KOPT-K1 (cell line): ENCODE data around the gene PKLR.
"Not testable (repeated sequence)": the region's sequence is repeated elsewhere in the genome, so short reads cannot be mapped to it uniquely, and the experiment has no call there.

Experiments used
- H3K27ac ChIP-seq: fragments of 200-600 bp; sonication (generic); 2 replicates; pipeline ENCODE4 v1.5.1; 2016; ENCODE audit warnings: antibody characterized with exemption, mild to moderate bottlenecking, low read depth, low read length; ENCODE audit not compliant: poor library complexity, severe bottlenecking
- H3K36me3 ChIP-seq: fragments of 200-600 bp; sonication (generic); 2 replicates; pipeline ENCODE4 v1.5.1; 2017; ENCODE audit warnings: antibody characterized with exemption, mild to moderate bottlenecking, low read length, moderate library complexity; ENCODE audit not compliant: insufficient read depth
- H3K9me3 ChIP-seq: fragments of 200-600 bp; sonication (generic); 2 replicates; pipeline ENCODE4 v1.5.1; 2017; ENCODE audit warnings: antibody characterized with exemption, low read length, mild to moderate bottlenecking; ENCODE audit not compliant: insufficient read depth, poor library complexity, severe bottlenecking

PKLR gene

DNA sequence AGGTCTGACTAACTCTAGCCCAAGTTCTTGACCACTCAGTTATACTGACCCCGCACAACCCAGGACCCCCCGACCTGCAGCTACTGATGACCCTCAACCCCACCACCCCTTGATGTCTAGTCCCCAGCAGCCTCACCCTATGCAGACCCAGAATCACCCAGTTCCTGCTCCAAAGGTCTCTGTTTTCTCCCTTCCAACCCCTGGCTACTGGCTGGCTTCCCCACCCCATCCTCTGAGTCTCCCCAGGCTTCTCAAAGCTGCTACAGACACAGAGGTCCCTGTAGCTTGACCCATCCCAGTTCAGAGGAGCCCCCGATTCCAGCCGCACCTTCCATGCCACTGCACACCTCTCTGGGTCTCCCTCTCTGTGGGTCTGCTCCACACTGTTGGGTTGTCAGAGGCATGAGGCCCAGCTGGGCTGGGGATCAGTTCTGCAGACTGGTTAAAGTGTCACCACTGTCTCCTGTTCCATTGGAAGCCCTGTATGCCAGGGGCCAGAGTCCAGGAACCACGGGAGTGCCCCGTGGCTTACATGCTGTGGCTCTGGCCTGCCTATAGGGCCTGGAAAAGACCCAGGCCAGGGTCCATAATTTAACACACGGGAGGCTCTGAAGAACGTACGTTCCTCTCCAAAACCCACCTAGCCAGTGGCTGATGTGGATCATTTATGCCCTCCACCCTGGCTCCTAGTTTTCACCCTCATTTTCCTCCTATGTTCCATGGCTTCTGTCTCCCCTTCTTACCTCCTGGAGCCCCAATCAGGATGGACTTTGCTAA, 497 bp downstream of the PKLR start:
- H3K27ac ChIP-seq, result no peak overlapping the region
- H3K36me3 ChIP-seq, result no peaks in the 10 kb centered on the region
- no peaks in the 10 kb centered on the region for H3K9me3 ChIP-seq

DNA sequence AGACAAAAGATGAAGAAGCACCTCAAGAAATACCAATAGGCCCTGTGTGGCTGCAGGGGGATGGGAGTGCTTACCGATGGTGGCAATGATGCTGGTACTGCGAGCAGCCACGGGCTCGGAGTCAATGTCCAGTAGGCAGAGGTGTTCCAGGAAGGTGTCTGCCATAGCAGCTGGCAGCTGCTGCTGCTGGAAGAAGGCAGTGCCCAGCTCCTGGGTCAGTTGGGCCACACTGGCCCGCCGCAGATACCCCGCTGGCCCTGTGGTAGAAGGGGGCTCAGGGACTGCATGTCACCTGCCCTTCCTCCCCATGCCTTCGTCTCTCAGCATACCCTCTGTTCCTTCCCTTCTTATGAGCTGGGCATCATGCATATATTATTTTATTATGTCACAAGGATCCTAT, 1.2 kb downstream of the PKLR start:
- Histone ChIP-seq H3K36me3 (no peaks in the 10 kb centered on the region), H3K27ac (no peak overlapping the region), H3K9me3 (no peaks in the 10 kb centered on the region)

GRCh38 chr1:155297384-155297783, 3.9 kb downstream of the PKLR start:
- Histone ChIP-seq H3K27ac (no peak overlapping the region), H3K36me3 (no peaks in the 10 kb centered on the region), H3K9me3 (no peaks in the 10 kb centered on the region)

GRCh38 chr1:155296661-155297060, 4.6 kb downstream of the PKLR start:
- Histone ChIP-seq H3K9me3 (no peaks in the 10 kb centered on the region), H3K36me3 (no peaks in the 10 kb centered on the region), H3K27ac (no peak overlapping the region)

DNA sequence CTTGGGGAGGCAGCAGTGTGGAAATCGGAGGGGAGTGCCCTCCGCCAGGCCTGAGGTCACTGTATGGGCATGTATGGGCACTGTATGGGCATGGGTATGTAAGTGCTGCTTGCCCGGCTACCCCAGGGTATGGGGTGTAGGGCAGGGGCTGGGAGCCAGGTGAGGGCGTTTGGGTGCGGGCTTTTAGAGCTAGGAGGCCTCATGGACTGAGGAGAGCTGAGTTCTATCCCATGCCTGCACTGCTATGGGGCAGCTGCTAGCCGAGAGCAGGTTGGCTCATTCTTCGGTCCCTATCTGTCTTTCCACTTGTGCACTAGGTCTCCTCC, 5.3 kb downstream of the PKLR start:
- Histone ChIP-seq H3K27ac (no peak overlapping the region), H3K9me3 (no peaks in the 10 kb centered on the region), H3K36me3 (no peaks in the 10 kb centered on the region)

DNA sequence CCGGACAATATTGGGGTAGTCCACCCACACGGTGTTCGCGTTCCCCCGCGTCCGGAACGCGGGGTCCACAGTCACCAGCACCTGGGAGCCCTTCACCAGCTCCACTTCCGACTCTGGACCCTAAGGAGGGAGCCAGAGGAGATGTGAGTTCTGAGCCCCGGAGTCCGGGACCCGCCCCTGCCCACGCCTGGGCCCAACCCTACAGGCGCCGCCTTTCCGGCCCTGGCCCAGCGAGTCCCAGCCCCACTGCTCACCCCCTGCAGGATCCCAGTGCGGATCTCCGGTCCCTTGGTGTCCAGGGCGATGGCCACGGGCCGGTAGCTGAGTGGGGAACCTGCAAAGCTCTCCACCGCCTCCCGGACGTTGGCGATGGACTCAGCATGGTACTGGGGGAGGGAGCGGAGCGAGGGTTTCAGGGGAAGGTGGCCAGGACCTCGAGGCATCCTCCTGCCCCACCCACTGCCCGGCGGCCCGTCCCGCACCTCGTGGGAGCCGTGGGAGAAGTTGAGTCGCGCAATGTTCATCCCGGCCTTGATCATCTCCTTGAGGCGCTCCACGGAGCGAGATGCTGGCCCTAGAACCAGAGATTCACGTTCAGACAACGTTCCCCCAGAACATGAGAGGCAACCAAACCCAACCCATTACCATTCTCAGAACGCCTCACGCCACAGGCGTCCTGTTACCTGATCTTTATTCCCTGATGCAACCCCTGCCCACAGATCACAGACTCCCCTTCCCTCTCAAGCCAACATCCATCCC, 5.9 kb downstream of the PKLR start:
- Histone ChIP-seq H3K27ac (no peak overlapping the region), H3K36me3 (no peaks in the 10 kb centered on the region), H3K9me3 (no peaks in the 10 kb centered on the region)

DNA sequence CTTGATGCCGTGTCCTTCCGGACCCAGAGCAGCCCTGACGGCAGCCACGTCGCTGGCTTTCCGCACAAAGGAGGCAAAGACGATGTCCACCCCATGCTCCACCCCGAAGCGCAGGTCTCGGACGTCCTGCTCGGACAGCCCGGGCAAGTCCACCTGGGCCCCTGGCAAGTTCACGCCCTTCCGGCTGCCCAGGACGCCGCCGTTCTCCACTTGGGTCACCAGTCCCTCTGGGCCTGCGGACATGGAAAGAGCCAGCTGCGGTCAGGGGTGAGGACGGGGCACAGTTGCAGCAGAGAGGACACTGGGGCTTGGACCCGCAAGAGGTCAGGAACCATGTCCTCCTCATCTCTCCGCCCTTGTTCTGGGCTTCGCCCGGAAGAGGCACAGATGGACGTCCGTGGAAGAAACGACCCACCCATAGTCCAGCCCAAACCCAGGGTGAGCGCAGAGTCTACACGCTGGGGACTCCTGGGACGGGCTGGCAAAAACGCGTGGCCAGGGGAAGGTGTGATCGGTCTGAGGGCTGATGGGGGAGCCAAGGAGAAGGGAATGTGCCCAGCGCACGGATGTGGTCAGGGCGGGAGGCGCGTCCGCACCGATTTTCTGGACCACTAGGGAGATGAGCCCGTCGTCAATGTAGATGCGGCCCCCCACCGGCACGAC, 6.6 kb downstream of the PKLR start:
- no peaks in the 10 kb centered on the region for H3K36me3 ChIP-seq
- H3K9me3 ChIP-seq, result no peaks in the 10 kb centered on the region
- no peak overlapping the region for H3K27ac ChIP-seq

GRCh38 chr1:155293086-155293749, 8.0 kb downstream of the PKLR start:
- Histone ChIP-seq H3K36me3 (no peaks in the 10 kb centered on the region), H3K27ac (no peak overlapping the region), H3K9me3 (no peaks in the 10 kb centered on the region)

DNA sequence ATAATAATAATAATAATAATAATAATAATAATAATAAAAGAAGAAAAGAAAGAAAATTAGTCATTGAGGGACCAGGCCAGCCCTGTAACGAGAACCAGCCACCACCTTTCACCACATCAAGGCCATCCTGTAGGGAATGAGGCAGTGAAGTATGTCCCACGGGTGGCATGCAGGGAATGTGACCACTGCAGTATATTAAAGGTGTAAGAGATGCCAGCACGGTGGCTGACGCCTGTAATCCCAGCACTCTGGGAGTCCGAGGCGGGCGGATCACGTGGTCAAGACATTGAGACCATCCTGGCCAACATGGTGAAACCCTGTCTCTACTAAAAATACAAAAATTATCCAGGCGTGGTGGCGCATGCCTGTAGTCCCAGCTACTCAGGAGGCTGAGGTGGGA, 10.2 kb downstream of the PKLR start:
- H3K9me3 ChIP-seq, H3K27ac ChIP-seq, H3K36me3 ChIP-seq: not testable (repeated sequence)

DNA sequence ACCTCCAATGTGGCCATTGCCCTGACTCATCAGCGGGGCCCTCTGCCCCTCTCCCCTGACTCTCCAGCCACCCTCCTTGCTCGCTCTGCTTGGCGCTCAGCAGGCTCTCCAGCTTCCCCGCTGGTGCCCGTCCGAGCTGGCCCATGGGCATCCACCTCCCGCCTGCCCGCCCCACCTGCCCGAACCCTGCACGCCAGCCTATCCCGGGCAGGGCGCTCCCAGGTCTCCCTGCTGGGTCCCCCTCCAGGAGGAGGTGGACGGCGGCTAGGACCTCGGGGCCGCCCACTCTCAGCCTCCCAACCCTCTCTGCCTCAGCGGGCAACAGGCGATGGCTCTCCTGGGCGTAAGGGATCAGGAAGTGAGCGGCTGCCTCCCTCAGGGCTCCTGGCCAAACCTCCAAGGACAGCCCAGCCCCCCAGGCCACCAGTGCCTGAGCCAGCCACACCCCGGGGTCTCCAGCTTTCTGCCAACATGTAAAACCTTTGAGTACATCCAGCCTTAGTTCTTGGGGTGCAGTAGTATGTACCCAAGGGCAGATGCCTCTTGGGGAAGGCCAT, 13.2 kb downstream of the PKLR start:
- no peaks in the 10 kb centered on the region for H3K36me3 ChIP-seq
- H3K27ac ChIP-seq, result no peak overlapping the region
- no peaks in the 10 kb centered on the region for H3K9me3 ChIP-seq

DNA sequence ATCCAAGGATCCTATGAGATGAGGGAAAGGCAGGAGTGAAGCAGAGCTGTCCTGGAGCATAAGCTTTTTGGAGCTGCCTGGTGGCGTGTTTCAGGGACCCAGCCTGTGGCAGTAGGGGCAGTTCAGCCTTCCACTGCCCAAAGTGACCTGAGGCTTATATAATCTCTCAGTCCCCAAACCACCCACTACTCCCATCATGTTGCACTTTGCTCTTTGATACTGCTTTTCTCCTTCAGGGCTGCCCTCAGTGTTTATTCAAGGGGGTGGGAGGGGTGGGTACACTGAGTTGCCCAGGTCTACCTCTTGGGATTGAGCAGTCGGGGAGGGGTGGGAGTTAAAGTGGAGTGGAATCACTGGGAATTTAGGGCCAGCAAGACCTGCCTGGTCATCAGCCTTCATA, 14.7 kb downstream of the PKLR start:
- no peaks in the 10 kb centered on the region for H3K9me3 ChIP-seq
- no peaks in the 10 kb centered on the region for H3K36me3 ChIP-seq
- H3K27ac ChIP-seq, result no peak overlapping the region

- H3K9me3 ChIP-seq, result no peaks in the 10 kb centered on the region
- no peak overlapping the region for H3K27ac ChIP-seq
- H3K36me3 ChIP-seq, result no peaks in the 10 kb centered on the region
Observed at GRCh38 chr1:155285631-155286044, 15.6 kb downstream of the PKLR start.

- H3K36me3 ChIP-seq, result no peaks in the 10 kb centered on the region
Observed at GRCh38 chr1:155285063-155285462, 16.2 kb downstream of the PKLR start.

GRCh38 chr1:155284476-155284875, 16.8 kb downstream of the PKLR start:
- Histone ChIP-seq H3K9me3 (no peaks in the 10 kb centered on the region), H3K36me3 (no peaks in the 10 kb centered on the region), H3K27ac (no peak overlapping the region)

More at GRCh38 chr1:155285063-155285462, 16.2 kb downstream of the PKLR start:
- H3K27ac ChIP-seq, result no peak overlapping the region
- H3K9me3 ChIP-seq, result no peaks in the 10 kb centered on the region
